ENCODE measurements around the gene OR8G5. TPM values are rescaled to one million over a fixed set of nuclear protein-coding genes. Genes with fewer than 3 reads are reported as not detected.

The OR8G5 gene
- total and polyA plus RNA-seq, 2 experiments from 2014 or later = not detected

DNA sequence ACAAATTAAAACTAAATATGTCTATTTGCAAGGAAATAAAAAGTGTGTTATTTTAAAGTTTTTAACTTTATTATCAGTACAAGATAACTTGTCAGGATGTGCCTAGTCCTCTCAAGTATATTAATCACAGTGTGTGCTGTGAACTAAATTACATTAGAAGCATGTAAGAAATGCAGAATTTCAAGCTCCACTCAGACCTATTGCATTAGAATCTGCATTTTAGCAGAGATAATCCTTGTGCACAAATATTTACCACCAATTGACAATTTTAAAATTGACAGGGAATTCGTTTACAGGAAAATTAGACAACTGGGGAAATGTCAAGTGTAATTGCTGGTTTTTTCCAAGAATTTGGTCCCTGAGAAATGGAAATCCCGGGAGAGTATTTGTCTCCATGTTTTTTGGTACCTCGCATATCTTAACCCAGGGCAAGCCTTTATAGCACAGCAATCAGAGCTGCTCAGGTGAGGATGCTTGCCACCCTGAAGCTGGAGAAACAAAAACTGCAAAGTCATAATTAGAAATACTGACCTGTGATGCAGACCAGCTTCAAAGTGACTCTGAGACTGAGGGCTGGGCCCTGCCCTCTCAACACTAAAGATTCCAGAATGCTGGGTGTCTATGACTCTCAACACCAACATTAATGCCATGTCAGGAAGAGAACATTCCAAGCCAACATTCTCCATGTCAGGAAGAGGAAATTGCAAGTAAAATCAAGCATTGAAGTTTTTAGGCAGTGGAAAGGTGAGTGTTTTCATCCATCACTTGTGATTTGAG lies 15.4 kb upstream of the OR8G5 start, which contains the start of gene OR8G1:
Gene OR8G1 (plus strand): TSS at position 475 of the 777 bp plus-strand sequence. CDS start 8,581 bp downstream, outside the sequence.
- no peaks in the 10 kb centered on the region for H3K9me3 Mint-ChIP-seq
- Histone ChIP-seq H3K4me3 (no peak within 1 kb of the TSS), H4K20me1 (replicated peaks; ENCODE audit: insufficient read depth) (no peaks in the 10 kb centered on the region), H3K36me3 (ENCODE audit: insufficient read depth) (no peaks in the 10 kb centered on the region), H3K9me2 (ENCODE audit: insufficient read depth) (no peaks in the 10 kb centered on the region), H3K4me1 (ENCODE audit: insufficient read depth) (no peaks in the 10 kb centered on the region), H3K27me3 (ENCODE audit: insufficient read depth) (no peaks in the 10 kb centered on the region), H2AFZ (no peak within 1 kb of the TSS), H3K27ac (ENCODE audit: low read depth) (no peak within 1 kb of the TSS), H3K79me2 (replicated peaks; ENCODE audit: insufficient read depth) (no peaks in the 10 kb centered on the region), H3F3A (replicated peaks; ENCODE audit: low read depth) (no peaks in the 10 kb centered on the region), H3K4me2 (no peak within 1 kb of the TSS)
- H3K36me3 Mint-ChIP-seq (ENCODE audit: low read depth) = no peaks in the 10 kb centered on the region
- no peak for TF ChIP-seq NANOG (IDR thresholded peaks at IDR 0.05; ENCODE audit: borderline replicate concordance)
- TF ChIP-seq, protein P1, sequence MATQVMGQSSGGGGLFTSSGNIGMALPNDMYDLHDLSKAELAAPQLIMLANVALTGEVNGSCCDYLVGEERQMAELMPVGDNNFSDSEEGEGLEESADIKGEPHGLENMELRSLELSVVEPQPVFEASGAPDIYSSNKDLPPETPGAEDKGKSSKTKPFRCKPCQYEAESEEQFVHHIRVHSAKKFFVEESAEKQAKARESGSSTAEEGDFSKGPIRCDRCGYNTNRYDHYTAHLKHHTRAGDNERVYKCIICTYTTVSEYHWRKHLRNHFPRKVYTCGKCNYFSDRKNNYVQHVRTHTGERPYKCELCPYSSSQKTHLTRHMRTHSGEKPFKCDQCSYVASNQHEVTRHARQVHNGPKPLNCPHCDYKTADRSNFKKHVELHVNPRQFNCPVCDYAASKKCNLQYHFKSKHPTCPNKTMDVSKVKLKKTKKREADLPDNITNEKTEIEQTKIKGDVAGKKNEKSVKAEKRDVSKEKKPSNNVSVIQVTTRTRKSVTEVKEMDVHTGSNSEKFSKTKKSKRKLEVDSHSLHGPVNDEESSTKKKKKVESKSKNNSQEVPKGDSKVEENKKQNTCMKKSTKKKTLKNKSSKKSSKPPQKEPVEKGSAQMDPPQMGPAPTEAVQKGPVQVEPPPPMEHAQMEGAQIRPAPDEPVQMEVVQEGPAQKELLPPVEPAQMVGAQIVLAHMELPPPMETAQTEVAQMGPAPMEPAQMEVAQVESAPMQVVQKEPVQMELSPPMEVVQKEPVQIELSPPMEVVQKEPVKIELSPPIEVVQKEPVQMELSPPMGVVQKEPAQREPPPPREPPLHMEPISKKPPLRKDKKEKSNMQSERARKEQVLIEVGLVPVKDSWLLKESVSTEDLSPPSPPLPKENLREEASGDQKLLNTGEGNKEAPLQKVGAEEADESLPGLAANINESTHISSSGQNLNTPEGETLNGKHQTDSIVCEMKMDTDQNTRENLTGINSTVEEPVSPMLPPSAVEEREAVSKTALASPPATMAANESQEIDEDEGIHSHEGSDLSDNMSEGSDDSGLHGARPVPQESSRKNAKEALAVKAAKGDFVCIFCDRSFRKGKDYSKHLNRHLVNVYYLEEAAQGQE (IDR thresholded peaks at IDR 0.05; ENCODE audit: unreplicated experiment) = no peak
- TF ChIP-seq POLR2AphosphoS5 (IDR thresholded peaks at IDR 0.05; ENCODE audit: low read depth) = no peak
- no peak for TF ChIP-seq JUNB (IDR thresholded peaks at IDR 0.05; ENCODE audit: unreplicated experiment)
- TF ChIP-seq ZNF331 (CRISPR knock-in tag; IDR thresholded peaks at IDR 0.05; ENCODE audit: low read depth) = no peak
- TF ChIP-seq EZH2 (IDR thresholded peaks at IDR 0.05; ENCODE audit: low read depth, unreplicated experiment) = no peak
- no peak for TF ChIP-seq CREB1 (CRISPR knock-in tag; IDR thresholded peaks at IDR 0.05; ENCODE audit: low read depth)
- no peak for TF ChIP-seq EZH2phosphoT487 (IDR thresholded peaks at IDR 0.05; ENCODE audit: unreplicated experiment)
- TF ChIP-seq, protein P2, sequence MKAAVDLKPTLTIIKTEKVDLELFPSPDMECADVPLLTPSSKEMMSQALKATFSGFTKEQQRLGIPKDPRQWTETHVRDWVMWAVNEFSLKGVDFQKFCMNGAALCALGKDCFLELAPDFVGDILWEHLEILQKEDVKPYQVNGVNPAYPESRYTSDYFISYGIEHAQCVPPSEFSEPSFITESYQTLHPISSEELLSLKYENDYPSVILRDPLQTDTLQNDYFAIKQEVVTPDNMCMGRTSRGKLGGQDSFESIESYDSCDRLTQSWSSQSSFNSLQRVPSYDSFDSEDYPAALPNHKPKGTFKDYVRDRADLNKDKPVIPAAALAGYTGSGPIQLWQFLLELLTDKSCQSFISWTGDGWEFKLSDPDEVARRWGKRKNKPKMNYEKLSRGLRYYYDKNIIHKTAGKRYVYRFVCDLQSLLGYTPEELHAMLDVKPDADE (IDR thresholded peaks at IDR 0.05) = no peak
- TF ChIP-seq, protein P3, sequence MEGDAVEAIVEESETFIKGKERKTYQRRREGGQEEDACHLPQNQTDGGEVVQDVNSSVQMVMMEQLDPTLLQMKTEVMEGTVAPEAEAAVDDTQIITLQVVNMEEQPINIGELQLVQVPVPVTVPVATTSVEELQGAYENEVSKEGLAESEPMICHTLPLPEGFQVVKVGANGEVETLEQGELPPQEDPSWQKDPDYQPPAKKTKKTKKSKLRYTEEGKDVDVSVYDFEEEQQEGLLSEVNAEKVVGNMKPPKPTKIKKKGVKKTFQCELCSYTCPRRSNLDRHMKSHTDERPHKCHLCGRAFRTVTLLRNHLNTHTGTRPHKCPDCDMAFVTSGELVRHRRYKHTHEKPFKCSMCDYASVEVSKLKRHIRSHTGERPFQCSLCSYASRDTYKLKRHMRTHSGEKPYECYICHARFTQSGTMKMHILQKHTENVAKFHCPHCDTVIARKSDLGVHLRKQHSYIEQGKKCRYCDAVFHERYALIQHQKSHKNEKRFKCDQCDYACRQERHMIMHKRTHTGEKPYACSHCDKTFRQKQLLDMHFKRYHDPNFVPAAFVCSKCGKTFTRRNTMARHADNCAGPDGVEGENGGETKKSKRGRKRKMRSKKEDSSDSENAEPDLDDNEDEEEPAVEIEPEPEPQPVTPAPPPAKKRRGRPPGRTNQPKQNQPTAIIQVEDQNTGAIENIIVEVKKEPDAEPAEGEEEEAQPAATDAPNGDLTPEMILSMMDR (conservative IDR thresholded peaks at IDR 0.05; ENCODE audit: low read depth in 2 of 2) = no peak
- no peak for TF ChIP-seq STAT1 (IDR thresholded peaks at IDR 0.05; ENCODE audit: unreplicated experiment)
- no peak for TF ChIP-seq ZNF114 (CRISPR knock-in tag; IDR thresholded peaks at IDR 0.05)
- TF ChIP-seq, protein P4, sequence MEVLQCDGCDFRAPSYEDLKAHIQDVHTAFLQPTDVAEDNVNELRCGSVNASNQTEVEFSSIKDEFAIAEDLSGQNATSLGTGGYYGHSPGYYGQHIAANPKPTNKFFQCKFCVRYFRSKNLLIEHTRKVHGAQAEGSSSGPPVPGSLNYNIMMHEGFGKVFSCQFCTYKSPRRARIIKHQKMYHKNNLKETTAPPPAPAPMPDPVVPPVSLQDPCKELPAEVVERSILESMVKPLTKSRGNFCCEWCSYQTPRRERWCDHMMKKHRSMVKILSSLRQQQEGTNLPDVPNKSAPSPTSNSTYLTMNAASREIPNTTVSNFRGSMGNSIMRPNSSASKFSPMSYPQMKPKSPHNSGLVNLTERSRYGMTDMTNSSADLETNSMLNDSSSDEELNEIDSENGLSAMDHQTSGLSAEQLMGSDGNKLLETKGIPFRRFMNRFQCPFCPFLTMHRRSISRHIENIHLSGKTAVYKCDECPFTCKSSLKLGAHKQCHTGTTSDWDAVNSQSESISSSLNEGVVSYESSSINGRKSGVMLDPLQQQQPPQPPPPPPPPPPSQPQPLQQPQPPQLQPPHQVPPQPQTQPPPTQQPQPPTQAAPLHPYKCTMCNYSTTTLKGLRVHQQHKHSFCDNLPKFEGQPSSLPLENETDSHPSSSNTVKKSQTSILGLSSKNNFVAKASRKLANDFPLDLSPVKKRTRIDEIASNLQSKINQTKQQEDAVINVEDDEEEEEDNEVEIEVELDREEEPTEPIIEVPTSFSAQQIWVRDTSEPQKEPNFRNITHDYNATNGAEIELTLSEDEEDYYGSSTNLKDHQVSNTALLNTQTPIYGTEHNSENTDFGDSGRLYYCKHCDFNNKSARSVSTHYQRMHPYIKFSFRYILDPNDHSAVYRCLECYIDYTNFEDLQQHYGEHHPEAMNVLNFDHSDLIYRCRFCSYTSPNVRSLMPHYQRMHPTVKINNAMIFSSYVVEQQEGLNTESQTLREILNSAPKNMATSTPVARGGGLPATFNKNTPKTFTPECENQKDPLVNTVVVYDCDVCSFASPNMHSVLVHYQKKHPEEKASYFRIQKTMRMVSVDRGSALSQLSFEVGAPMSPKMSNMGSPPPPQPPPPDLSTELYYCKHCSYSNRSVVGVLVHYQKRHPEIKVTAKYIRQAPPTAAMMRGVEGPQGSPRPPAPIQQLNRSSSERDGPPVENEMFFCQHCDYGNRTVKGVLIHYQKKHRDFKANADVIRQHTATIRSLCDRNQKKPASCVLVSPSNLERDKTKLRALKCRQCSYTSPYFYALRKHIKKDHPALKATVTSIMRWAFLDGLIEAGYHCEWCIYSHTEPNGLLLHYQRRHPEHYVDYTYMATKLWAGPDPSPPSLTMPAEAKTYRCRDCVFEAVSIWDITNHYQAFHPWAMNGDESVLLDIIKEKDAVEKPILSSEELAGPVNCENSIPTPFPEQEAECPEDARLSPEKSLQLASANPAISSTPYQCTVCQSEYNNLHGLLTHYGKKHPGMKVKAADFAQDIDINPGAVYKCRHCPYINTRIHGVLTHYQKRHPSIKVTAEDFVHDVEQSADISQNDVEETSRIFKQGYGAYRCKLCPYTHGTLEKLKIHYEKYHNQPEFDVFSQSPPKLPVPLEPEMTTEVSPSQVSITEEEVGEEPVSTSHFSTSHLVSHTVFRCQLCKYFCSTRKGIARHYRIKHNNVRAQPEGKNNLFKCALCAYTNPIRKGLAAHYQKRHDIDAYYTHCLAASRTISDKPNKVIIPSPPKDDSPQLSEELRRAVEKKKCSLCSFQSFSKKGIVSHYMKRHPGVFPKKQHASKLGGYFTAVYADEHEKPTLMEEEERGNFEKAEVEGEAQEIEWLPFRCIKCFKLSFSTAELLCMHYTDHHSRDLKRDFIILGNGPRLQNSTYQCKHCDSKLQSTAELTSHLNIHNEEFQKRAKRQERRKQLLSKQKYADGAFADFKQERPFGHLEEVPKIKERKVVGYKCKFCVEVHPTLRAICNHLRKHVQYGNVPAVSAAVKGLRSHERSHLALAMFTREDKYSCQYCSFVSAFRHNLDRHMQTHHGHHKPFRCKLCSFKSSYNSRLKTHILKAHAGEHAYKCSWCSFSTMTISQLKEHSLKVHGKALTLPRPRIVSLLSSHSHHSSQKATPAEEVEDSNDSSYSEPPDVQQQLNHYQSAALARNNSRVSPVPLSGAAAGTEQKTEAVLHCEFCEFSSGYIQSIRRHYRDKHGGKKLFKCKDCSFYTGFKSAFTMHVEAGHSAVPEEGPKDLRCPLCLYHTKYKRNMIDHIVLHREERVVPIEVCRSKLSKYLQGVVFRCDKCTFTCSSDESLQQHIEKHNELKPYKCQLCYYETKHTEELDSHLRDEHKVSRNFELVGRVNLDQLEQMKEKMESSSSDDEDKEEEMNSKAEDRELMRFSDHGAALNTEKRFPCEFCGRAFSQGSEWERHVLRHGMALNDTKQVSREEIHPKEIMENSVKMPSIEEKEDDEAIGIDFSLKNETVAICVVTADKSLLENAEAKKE (CRISPR knock-in tag; IDR thresholded peaks at IDR 0.05) = no peak
- no peak within 1 kb of the TSS for H3K4me3 Mint-ChIP-seq
- no peak for DNase-seq (ENCODE audit: low spot score)
- H3K27me3 Mint-ChIP-seq (ENCODE audit: insufficient read depth, low read depth, poor library complexity) = no peaks in the 10 kb centered on the region
- no peaks in the 10 kb centered on the region for H3K4me1 Mint-ChIP-seq
- no peak for ATAC-seq
- H3K27ac Mint-ChIP-seq = no peak within 1 kb of the TSS; the same call in 1 of the 2 replicates
